GM12878 (cell line): Measurements from ENCODE around the gene SACM1L. TPM values are rescaled to one million over a fixed set of nuclear protein-coding genes. Genes with fewer than 3 reads are reported as not detected.

Experiments used
- ATAC-seq: fragments of 200-7000 bp; cut with Tn5 transposase; 3 replicates; pipeline ENCODE4 v1.9.1; 2020; ENCODE audit warnings: mild to moderate bottlenecking, moderate library complexity
- BruUV-seq: library from RNA; stranded (reverse); fragments of 400-500 nt; replicated peaks from 2 replicates; lab custom pipeline; 2021; lab: Mats Ljungman, UMichigan
- CTCF ChIA-PET: fragments of 300-600 bp; sonication (Branson Sonifier 250); formaldehyde crosslinking; extraction: SDS; loops from one replicate; lab custom pipeline; 2021; ENCODE audit warnings: inconsistent platforms; lab: Yijun Ruan, JAX
- POLR2A ChIA-PET: fragments of 350-600 bp; formaldehyde crosslinking; extraction: SDS; loops from one replicate; lab custom pipeline; 2021; ENCODE audit warnings: inconsistent platforms; lab: Charles Lee
- RAD21 ChIA-PET: fragments of 300-600 bp; sonication (Branson Sonifier 250); formaldehyde crosslinking; loops from one replicate; lab custom pipeline; 2023; ENCODE audit warnings: antibody characterized with exemption; ENCODE audit not compliant: unreplicated experiment; lab: Charles Lee
- SMC1A ChIA-PET: fragments of 300-600 bp; sonication (Branson Sonifier 250); formaldehyde crosslinking; loops from one replicate; lab custom pipeline; 2023; ENCODE audit not compliant: unreplicated experiment, uncharacterized antibody; lab: Charles Lee
- DNase-seq: peaks from one replicate; pipeline ENCODE4 v3.0.0-alpha.2; 2011; ENCODE audit warnings: low read depth, low spot score
- FAIRE-seq: peaks from 3 replicates; lab custom pipeline; 2011; peaks lifted over from hg19 to GRCh38; lab: Jason Lieb, UNC
- H2AFZ ChIP-seq: 2 replicates; pipeline ENCODE4 v1.6.0; 2011; ENCODE audit warnings: low read depth, low read length, control low read depth; ENCODE audit not compliant: control insufficient read depth
- H3K27ac ChIP-seq: 2 replicates; pipeline ENCODE4 v1.5.1; 2011; ENCODE audit warnings: control low read depth; ENCODE audit not compliant: control insufficient read depth, insufficient read depth
- H3K27me3 ChIP-seq, 2 experiments: replicated peaks in 1 of 2; 2 replicates each; pipeline versions ENCODE4 v1.6.0 to v1.6.1; 2011; ENCODE audit warnings: low read length in 1 of 2; ENCODE audit not compliant: control insufficient read depth in 2 of 2, insufficient read depth in 2 of 2
- H3K36me3 ChIP-seq, 2 experiments: 2 replicates each; pipeline ENCODE4 v1.5.1; 2011; ENCODE audit warnings: low read length in 1 of 2; ENCODE audit not compliant: control insufficient read depth in 2 of 2, insufficient read depth in 2 of 2
- H3K4me1 ChIP-seq: 2 replicates; pipeline ENCODE4 v1.6.1; 2011; ENCODE audit warnings: mild to moderate bottlenecking, low read length, moderate library complexity, mixed read lengths; ENCODE audit not compliant: control insufficient read depth, insufficient read depth
- H3K4me2 ChIP-seq: 2 replicates; pipeline ENCODE4 v1.6.0; 2011; ENCODE audit warnings: control low read depth; ENCODE audit not compliant: control insufficient read depth, insufficient read depth
- H3K4me3 ChIP-seq: fragments of 200-600 bp; sonication (generic); 2 replicates; pipeline ENCODE4 v1.5.1; 2016
- H3K79me2 ChIP-seq: 2 replicates; pipeline ENCODE4 v1.6.0; 2011; ENCODE audit warnings: low read length; ENCODE audit not compliant: control insufficient read depth, insufficient read depth
- H3K9ac ChIP-seq: 2 replicates; pipeline ENCODE4 v1.8.0; 2011; ENCODE audit warnings: low read length, control low read depth, mixed read lengths; ENCODE audit not compliant: control insufficient read depth, insufficient read depth
- H3K9me3 ChIP-seq: replicated peaks from 3 replicates; pipeline ENCODE4 v1.5.1; 2011; ENCODE audit warnings: mild to moderate bottlenecking, low read length; ENCODE audit not compliant: control insufficient read depth, insufficient read depth
- H4K20me1 ChIP-seq: 2 replicates; pipeline ENCODE4 v1.6.0; 2011; ENCODE audit not compliant: control insufficient read depth, insufficient read depth
- ATF3 ChIP-seq: IDR thresholded peaks from 2 replicates; pipeline ENCODE4 v1.6.1; 2011; ENCODE audit warnings: low read depth, mild to moderate bottlenecking, low read length, moderate library complexity, borderline replicate concordance; ENCODE audit errors: extremely low read depth
- CHD1 ChIP-seq: IDR thresholded peaks from 2 replicates; pipeline ENCODE4 v1.6.1; 2012; ENCODE audit warnings: low read depth, low read length, improper control_type of control experiment
- EGR1 ChIP-seq, 2 experiments: IDR thresholded peaks; 1 replicate in 1 of 2; 2 replicates in 1 of 2; pipeline ENCODE4 v1.6.1; 2011 to 2012; ENCODE audit warnings: low read depth in 2 of 2, low read length in 2 of 2, borderline replicate concordance in 1 of 2, mild to moderate bottlenecking in 1 of 2, moderate library complexity in 1 of 2
- HDAC6 ChIP-seq: fragments of 200-600 bp; sonication (generic); IDR thresholded peaks from one replicate; pipeline ENCODE4 v1.8.0; 2017; ENCODE audit warnings: antibody characterized with exemption; ENCODE audit not compliant: unreplicated experiment
- IRF4 ChIP-seq: IDR thresholded peaks from 2 replicates; pipeline ENCODE4 v1.6.1; 2011; ENCODE audit warnings: low read depth, low read length
- MEF2A ChIP-seq: IDR thresholded peaks from 2 replicates; pipeline ENCODE4 v1.6.1; 2011; ENCODE audit warnings: low read depth, mild to moderate bottlenecking, low read length, moderate library complexity; ENCODE audit not compliant: insufficient read depth
- MEF2B ChIP-seq: fragments of 450-650 bp; IDR thresholded peaks from 2 replicates; pipeline ENCODE4 v1.6.1; 2018; ENCODE audit warnings: mild to moderate bottlenecking, moderate library complexity; ENCODE audit not compliant: partially characterized antibody, poor library complexity, severe bottlenecking
- NR2C2 ChIP-seq: IDR thresholded peaks from 2 replicates; pipeline ENCODE4 v1.6.1; 2011; ENCODE audit warnings: borderline replicate concordance, low read depth; ENCODE audit not compliant: control insufficient read depth, insufficient read length
- SIN3A ChIP-seq: IDR thresholded peaks from 2 replicates; pipeline ENCODE4 v1.6.1; 2012; ENCODE audit warnings: low read depth, low read length, improper control_type of control experiment
- SMAD5 ChIP-seq: IDR thresholded peaks from 2 replicates; pipeline ENCODE4 v1.6.1; 2016; ENCODE audit warnings: antibody characterized with exemption, low read depth
- SPI1 ChIP-seq: IDR thresholded peaks from 2 replicates; pipeline ENCODE4 v1.6.1; 2011; ENCODE audit warnings: low read depth, mild to moderate bottlenecking, low read length, moderate library complexity, borderline replicate concordance; ENCODE audit not compliant: insufficient read depth
- SUPT20H ChIP-seq: IDR thresholded peaks from 2 replicates; pipeline ENCODE4 v1.6.1; 2011; ENCODE audit warnings: low read depth, mild to moderate bottlenecking, low read length, moderate library complexity, borderline replicate concordance; ENCODE audit not compliant: control insufficient read depth
- ZBTB33 ChIP-seq: fragments of 450-650 bp; IDR thresholded peaks from 2 replicates; pipeline ENCODE4 v1.6.1; 2017; ENCODE audit warnings: mild to moderate bottlenecking
- ZNF687 ChIP-seq: fragments of 450-650 bp; IDR thresholded peaks from 2 replicates; pipeline ENCODE4 v1.6.1; 2017; ENCODE audit warnings: mild to moderate bottlenecking, moderate library complexity
- WGBS: methylation state at CpG from one replicate; pipeline ENCODE4 v1.1.6; 2016; ENCODE audit warnings: low lambda C conversion rate; ENCODE audit not compliant: insufficient replicate concordance, insufficient coverage; ENCODE audit errors: missing lambda C conversion rate; 5-methylcytosine and 5-hydroxymethylcytosine counted together
- in situ Hi-C: fragments of 300-500 bp; cut with MboI; formaldehyde crosslinking; loops from 9 replicates; pipeline ENCODE4 v1.14.3; 2018; ENCODE audit warnings: mixed read lengths
- intact Hi-C: fragments of 100-400 bp; cut with micrococcal nuclease; formaldehyde crosslinking; loops from one replicate; pipeline ENCODE4 v1.14.2; 2022; ENCODE audit not compliant: unreplicated experiment
- polyA plus RNA-seq, 11 experiments: library from polyadenylated mRNA; depleted of rRNA in 4 of 11; unstranded in 6 of 11; stranded (reverse) in 5 of 11; fragments of >200 nt; fragmentation: Nextera tagmentation in 4 of 11; fragmentation: Illumina TruSeq in 1 of 11; extraction: Ambion mirVana in 4 of 11; extraction: Trizol in 1 of 11; gene quantifications; 1 replicate in 1 of 11; 2 replicates in 10 of 11; pipeline versions ENCODE4 v1.2.1 to v1.2.3, GENCODE V29; 2011 to 2016; ENCODE audit warnings: inconsistent platforms in 2 of 11, missing spikeins in 2 of 11, low read depth in 1 of 11
- total RNA-seq, 4 experiments: library from RNA; depleted of rRNA in 3 of 4; stranded (reverse); fragments of >200 nt in 3 of 4; fragmentation: Illumina TruSeq in 1 of 4; extraction: Trizol in 1 of 4; gene quantifications; 2 replicates each; pipeline versions ENCODE4 v1.2.1 to v1.2.3, GENCODE V29; 2013 to 2021

SACM1L gene
- total and polyA plus RNA-seq, 10 of the 15 experiments (the other 5 are each of a cell fraction or from before 2014, with no cell fraction given): 16.5 to 48.3 (median 28.9) TPM

- POLR2A ChIA-PET: no interaction called here
- H3K9ac ChIP-seq: no peak overlapping the region
- peaks cover 2 to 17% of the 10 kb centered on the region in 2 experiments; a peak in 3 of 4 replicates for H3K27me3 ChIP-seq
- TF ChIP-seq ZNF687 (no peak), SMAD5 (no peak), SIN3A (no peak), IRF4 (no peak), CHD1 (no peak), SPI1 (no peak), MEF2B (no peak), ZBTB33 (no peak), MEF2A (no peak), EGR1 (IDR thresholded peaks at IDR 0.05; ENCODE audit: borderline replicate concordance in 1 of 2, low read depth in 2 of 2, low read length in 2 of 2) (no peak), NR2C2 (no peak), ATF3 (no peak), SUPT20H (no peak), HDAC6 (no peak)
- no peaks in the 10 kb centered on the region for H3K79me2 ChIP-seq
- CTCF ChIA-PET: no interaction called here
- BruUV-seq: no TSS peak
- H3K4me2 ChIP-seq: no peak overlapping the region
- peaks cover 5% of the 10 kb centered on the region for H3K4me1 ChIP-seq
- SMC1A ChIA-PET: no interaction called here
- H2AFZ ChIP-seq: no peak overlapping the region
- intact Hi-C loops (no loop called here), in situ Hi-C loops (no loop called here)
- no peak overlapping the region for H3K4me3 ChIP-seq
- FAIRE-seq: no peak
- WGBS: 48% methylated on average over 9 of the region's 9 CpGs
- RAD21 ChIA-PET: no interaction called here
- H3K27ac ChIP-seq: no peak overlapping the region
- H4K20me1 ChIP-seq: no peaks in the 10 kb centered on the region
- no peak for ATAC-seq
- H3K9me3 ChIP-seq: no peaks in the 10 kb centered on the region
- DNase-seq: no peak
- H3K36me3 ChIP-seq: no peaks in the 10 kb centered on the region
Observed at GRCh38 chr3:45793482-45794176, 104.4 kb downstream of the SACM1L start.
